ENCODE measurements around the gene PLEKHA8. TPM values are rescaled to one million over a fixed set of nuclear protein-coding genes. Genes with fewer than 3 reads are reported as not detected.

PLEKHA8 gene
- total RNA-seq, 1 donor from 2014 or later, result 43.5 TPM

- TF ChIP-seq CTCF (IDR thresholded peaks at IDR 0.05; ENCODE audit: unreplicated experiment), result peak; percentile 18
- DNase-seq (ENCODE audit: low spot score in 2 of 2, unreplicated experiment in 2 of 2), result no peak
- H3K4me1 Mint-ChIP-seq, result no peaks in the 10 kb centered on the region
- H3K27me3 Mint-ChIP-seq (ENCODE audit: low read depth), result no peaks in the 10 kb centered on the region
- no peak overlapping the region for H3K4me3 Mint-ChIP-seq
- peaks cover 18% of the 10 kb centered on the region for H3K36me3 Mint-ChIP-seq
- no peaks in the 10 kb centered on the region for H3K9me3 Mint-ChIP-seq
- no peak overlapping the region for H3K27ac Mint-ChIP-seq
These were observed 46.3 kb downstream of the PLEKHA8 start for GRCh38 chr7:30074422-30075030.

- no peaks in the 10 kb centered on the region for H3K9me3 Mint-ChIP-seq
- DNase-seq (ENCODE audit: low spot score in 2 of 2, unreplicated experiment in 2 of 2), result no peak
- TF ChIP-seq CTCF (IDR thresholded peaks at IDR 0.05; ENCODE audit: unreplicated experiment), result no peak
- no peak overlapping the region for H3K4me3 Mint-ChIP-seq
- H3K36me3 Mint-ChIP-seq, result peaks cover 24% of the 10 kb centered on the region
- H3K4me1 Mint-ChIP-seq, result no peaks in the 10 kb centered on the region
- no peaks in the 10 kb centered on the region for H3K27me3 Mint-ChIP-seq (ENCODE audit: low read depth)
- no peak overlapping the region for H3K27ac Mint-ChIP-seq
These were observed 48.2 kb downstream of the PLEKHA8 start for GRCh38 chr7:30076411-30076810.

GRCh38 chr7:30078280-30078679 is 50.1 kb downstream of the PLEKHA8 start:
- H3K4me3 Mint-ChIP-seq, result no peak overlapping the region
- H3K4me1 Mint-ChIP-seq, result no peaks in the 10 kb centered on the region
- no peak for TF ChIP-seq CTCF (IDR thresholded peaks at IDR 0.05; ENCODE audit: unreplicated experiment)
- H3K9me3 Mint-ChIP-seq, result no peaks in the 10 kb centered on the region
- H3K36me3 Mint-ChIP-seq, result peaks cover 21% of the 10 kb centered on the region
- no peaks in the 10 kb centered on the region for H3K27me3 Mint-ChIP-seq (ENCODE audit: low read depth)
- H3K27ac Mint-ChIP-seq, result no peak overlapping the region
- DNase-seq (ENCODE audit: low spot score in 2 of 2, unreplicated experiment in 2 of 2), result no peak

GRCh38 chr7:30079880-30080279 is 51.7 kb downstream of the PLEKHA8 start:
- Mint-ChIP-seq H3K27ac (no peak overlapping the region), H3K4me1 (no peaks in the 10 kb centered on the region), H3K4me3 (no peak overlapping the region), H3K36me3 (peaks cover 21% of the 10 kb centered on the region), H3K9me3 (no peaks in the 10 kb centered on the region), H3K27me3 (ENCODE audit: low read depth) (no peaks in the 10 kb centered on the region)
- no peak for DNase-seq (ENCODE audit: low spot score in 2 of 2, unreplicated experiment in 2 of 2)
- TF ChIP-seq CTCF (IDR thresholded peaks at IDR 0.05; ENCODE audit: unreplicated experiment), result no peak

GRCh38 chr7:30080818-30081217 is 52.6 kb downstream of the PLEKHA8 start:
- H3K27me3 Mint-ChIP-seq (ENCODE audit: low read depth), result no peaks in the 10 kb centered on the region
- H3K36me3 Mint-ChIP-seq, result peaks cover 23% of the 10 kb centered on the region

More at GRCh38 chr7:30080818-30081217, 52.6 kb downstream of the PLEKHA8 start:
- DNase-seq (ENCODE audit: low spot score in 2 of 2, unreplicated experiment in 2 of 2), result no peak
- no peak overlapping the region for H3K4me3 Mint-ChIP-seq
- no peak for TF ChIP-seq CTCF (IDR thresholded peaks at IDR 0.05; ENCODE audit: unreplicated experiment)
- no peaks in the 10 kb centered on the region for H3K4me1 Mint-ChIP-seq
- no peak overlapping the region for H3K27ac Mint-ChIP-seq
- no peaks in the 10 kb centered on the region for H3K9me3 Mint-ChIP-seq
